DND-41 (cell line): ENCODE measurements around the gene LAG3.

Experiments used
- ATAC-seq: fragments of 200-7000 bp; cut with Tn5 transposase; 3 replicates; pipeline ENCODE4 v1.9.1; 2021; ENCODE audit warnings: low read depth; ENCODE audit not compliant: insufficient read depth
- DNase-seq: peaks from one replicate; pipeline ENCODE4 v3.0.0-alpha.2; 2020
- H2AFZ ChIP-seq: 2 replicates; pipeline ENCODE4 v1.6.0; 2012; ENCODE audit warnings: low read depth, low read length
- H3K27ac ChIP-seq: 2 replicates; pipeline ENCODE4 v1.5.1; 2012; ENCODE audit warnings: low read length, inconsistent platforms
- H3K27me3 ChIP-seq: fragments of 200-600 bp; sonication (generic); 2 replicates; pipeline ENCODE4 v1.6.0; 2012; ENCODE audit warnings: low read length, mild to moderate bottlenecking, inconsistent platforms; ENCODE audit not compliant: insufficient read depth, poor library complexity
- H3K36me3 ChIP-seq: 2 replicates; pipeline ENCODE4 v1.5.1; 2012; ENCODE audit warnings: low read length, inconsistent platforms; ENCODE audit not compliant: insufficient read depth
- H3K4me1 ChIP-seq: 2 replicates; pipeline ENCODE4 v1.5.1; 2012; ENCODE audit warnings: mild to moderate bottlenecking, low read length; ENCODE audit not compliant: insufficient read depth
- H3K4me2 ChIP-seq: 2 replicates; pipeline ENCODE4 v1.6.0; 2012; ENCODE audit warnings: mild to moderate bottlenecking, moderate library complexity, low read length, inconsistent platforms; ENCODE audit not compliant: insufficient read depth
- H3K4me3 ChIP-seq, 2 experiments: fragments of 200-600 bp in 1 of 2; shearing (Covaris generic) in 1 of 2; 2 replicates each; pipeline ENCODE4 v1.5.1; 2012 to 2016; ENCODE audit warnings: inconsistent platforms in 2 of 2, low read length in 2 of 2, mild to moderate bottlenecking in 2 of 2, low read depth in 1 of 2, moderate library complexity in 1 of 2
- H3K79me2 ChIP-seq: 2 replicates; pipeline ENCODE4 v1.6.0; 2012; ENCODE audit warnings: low read length, inconsistent platforms; ENCODE audit not compliant: insufficient read depth
- H3K9ac ChIP-seq: 2 replicates; pipeline ENCODE4 v1.6.0; 2012; ENCODE audit warnings: low read depth, mild to moderate bottlenecking, inconsistent platforms, low read length, moderate library complexity
- H3K9me3 ChIP-seq: 2 replicates; pipeline ENCODE4 v1.5.1; 2012; ENCODE audit warnings: low read length, moderate library complexity, mild to moderate bottlenecking, inconsistent platforms; ENCODE audit not compliant: insufficient read depth, severe bottlenecking
- H4K20me1 ChIP-seq: 2 replicates; pipeline ENCODE4 v1.6.0; 2012; ENCODE audit warnings: low read length; ENCODE audit not compliant: insufficient read depth
- CTCF ChIP-seq: IDR thresholded peaks from 2 replicates; pipeline ENCODE4 v1.5.1; 2012; ENCODE audit warnings: borderline replicate concordance, low read length, moderate library complexity, mild to moderate bottlenecking; ENCODE audit not compliant: poor library complexity, severe bottlenecking; ENCODE audit errors: extremely low read depth
- EZH2 ChIP-seq: IDR thresholded peaks from 3 replicates; pipeline ENCODE4 v1.6.1; 2012; ENCODE audit warnings: borderline replicate concordance, low read depth, mild to moderate bottlenecking, moderate library complexity, low read length, inconsistent platforms; ENCODE audit not compliant: severe bottlenecking

The LAG3 gene

DNA sequence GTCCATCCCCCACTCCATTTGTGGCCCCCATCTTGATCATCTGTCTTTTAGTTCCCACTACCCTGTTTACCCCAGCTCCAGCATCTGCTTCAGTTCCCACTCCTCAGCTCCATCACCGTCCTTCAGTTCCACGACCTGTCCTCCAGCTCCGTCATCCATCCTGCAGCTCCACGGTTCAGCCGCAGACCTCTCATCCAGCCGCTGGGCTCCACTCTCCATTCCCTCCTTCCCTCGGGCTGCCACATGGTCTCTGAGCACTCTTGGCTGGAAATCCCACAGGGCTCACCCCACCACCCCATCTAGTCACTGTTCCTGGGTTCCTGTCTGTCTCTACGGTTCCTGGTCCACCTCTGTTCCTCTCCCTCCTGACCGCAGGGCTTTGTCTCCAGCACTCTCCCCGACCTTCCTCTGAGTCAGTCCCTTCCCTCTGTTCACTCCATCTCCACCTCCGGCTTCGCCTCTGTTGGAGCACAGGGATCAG is 52.6 kb downstream of the LAG3 start:
- peaks cover 87% of the 10 kb centered on the region for H3K27me3 ChIP-seq
- H3K9me3 ChIP-seq, result no peaks in the 10 kb centered on the region
- peaks cover 17% of the 10 kb centered on the region for H4K20me1 ChIP-seq
- H3K36me3 ChIP-seq, result no peaks in the 10 kb centered on the region
- no peak overlapping the region for H3K9ac ChIP-seq
- no peak overlapping the region for H2AFZ ChIP-seq
- ATAC-seq (no peak), DNase-seq (no peak)
- TF ChIP-seq EZH2 (no peak), CTCF (no peak)
- H3K79me2 ChIP-seq, result no peaks in the 10 kb centered on the region
- H3K4me1 ChIP-seq, result peaks cover 31% of the 10 kb centered on the region
- no peak overlapping the region for H3K4me3 ChIP-seq
- H3K27ac ChIP-seq, result no peak overlapping the region
- no peak overlapping the region for H3K4me2 ChIP-seq

- peaks cover 87% of the 10 kb centered on the region for H3K27me3 ChIP-seq
- H3K36me3 ChIP-seq, result no peaks in the 10 kb centered on the region
- peak; percentile 70 for DNase-seq
- H3K4me2 ChIP-seq, result no peak overlapping the region
- no peak overlapping the region for H3K9ac ChIP-seq
- peak; percentile 92 for TF ChIP-seq CTCF
- no peak for TF ChIP-seq EZH2
- peaks cover 17% of the 10 kb centered on the region for H4K20me1 ChIP-seq
- no peak overlapping the region for H3K4me3 ChIP-seq
- no peak overlapping the region for H3K27ac ChIP-seq
- H3K9me3 ChIP-seq, result no peaks in the 10 kb centered on the region
- H2AFZ ChIP-seq, result no peak overlapping the region
- H3K4me1 ChIP-seq, result peaks cover 31% of the 10 kb centered on the region
- peak; percentile 70 for ATAC-seq
- H3K79me2 ChIP-seq, result no peaks in the 10 kb centered on the region
These were observed 53.2 kb downstream of the LAG3 start for GRCh38 chr12:6825398-6826124.

DNA sequence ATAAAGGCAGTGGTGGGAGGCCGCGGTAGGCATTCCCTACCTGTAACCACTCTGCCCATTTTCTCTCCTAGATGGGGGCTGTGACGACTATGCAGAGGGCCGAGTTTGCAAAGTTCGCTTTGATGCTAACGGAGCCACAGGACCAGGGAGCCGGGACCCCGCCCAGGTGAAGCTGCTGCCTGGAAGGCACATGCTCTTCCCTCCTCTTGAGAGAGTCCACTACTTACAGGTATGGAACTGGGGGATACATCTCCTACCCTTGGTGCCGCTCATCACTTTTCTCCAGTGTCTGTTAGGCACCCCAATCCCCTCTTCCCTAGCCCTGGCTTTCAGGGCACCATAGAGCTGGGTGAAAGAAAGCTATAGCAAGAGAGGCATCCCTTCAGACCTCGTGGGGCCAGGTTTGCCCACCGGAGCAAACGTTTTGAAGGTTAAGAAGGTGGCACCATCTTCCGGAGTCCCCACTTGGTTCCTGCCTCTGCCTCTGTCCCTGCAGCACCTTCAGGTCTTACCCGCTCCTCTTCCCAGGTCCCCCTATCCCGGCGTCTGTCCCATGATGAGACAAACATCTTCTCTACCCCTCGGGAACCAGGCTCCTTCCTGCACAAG is 53.9 kb downstream of the LAG3 start:
- Histone ChIP-seq H4K20me1 (peaks cover 17% of the 10 kb centered on the region), H3K4me3 (no peak overlapping the region), H3K36me3 (no peaks in the 10 kb centered on the region), H3K4me1 (peaks cover 25% of the 10 kb centered on the region), H3K27me3 (peaks cover 89% of the 10 kb centered on the region), H3K9ac (no peak overlapping the region), H2AFZ (no peak overlapping the region), H3K27ac (no peak overlapping the region), H3K4me2 (no peak overlapping the region), H3K9me3 (no peaks in the 10 kb centered on the region), H3K79me2 (no peaks in the 10 kb centered on the region)
- TF ChIP-seq CTCF, result no peak
- TF ChIP-seq EZH2, result no peak
- ATAC-seq (no peak), DNase-seq (no peak)
